SK-N-SH treated with all-trans-retinoic acid at 6 μM for 48 hours (cell line): ENCODE results near the gene HAUS6.

Experiments
- ARNTL ChIP-seq: fragments of 450-650 bp; formaldehyde crosslinking; IDR thresholded peaks from 2 replicates; pipeline ENCODE4 v1.5.0; 2020; ENCODE audit warnings: low read depth, mild to moderate bottlenecking, moderate library complexity, borderline replicate concordance
- CSDC2 ChIP-seq: fragments of 250-450 bp; sonication (Bioruptor Pico); IDR thresholded peaks from 2 replicates; pipeline ENCODE4 v1.5.0; 2020; ENCODE audit warnings: mild to moderate bottlenecking, moderate library complexity
- ESRRG ChIP-seq: fragments of 250-450 bp; sonication (Bioruptor Pico); IDR thresholded peaks from 2 replicates; pipeline ENCODE4 v1.6.1; 2021; ENCODE audit warnings: mild to moderate bottlenecking
- PPARA ChIP-seq: fragments of 250-450 bp; sonication (Bioruptor Pico); IDR thresholded peaks from 2 replicates; pipeline ENCODE4 v1.5.0; 2020; ENCODE audit warnings: mild to moderate bottlenecking, borderline replicate concordance
- SNAI2 ChIP-seq: fragments of 250-450 bp; sonication (Bioruptor Pico); IDR thresholded peaks from 2 replicates; pipeline ENCODE4 v1.5.0; 2020; ENCODE audit warnings: mild to moderate bottlenecking, moderate library complexity
- TCF4 ChIP-seq: fragments of 250-450 bp; sonication (Bioruptor Pico); IDR thresholded peaks from 2 replicates; pipeline ENCODE4 v1.8.0; 2021; ENCODE audit warnings: mild to moderate bottlenecking, moderate library complexity, borderline replicate concordance
- ZFP3 ChIP-seq: fragments of 250-450 bp; sonication (Bioruptor Pico); IDR thresholded peaks from 2 replicates; pipeline ENCODE4 v1.5.0; 2020; ENCODE audit warnings: mild to moderate bottlenecking, moderate library complexity
- ZFP30 ChIP-seq: fragments of 450-650 bp; formaldehyde crosslinking; IDR thresholded peaks from 2 replicates; pipeline ENCODE4 v1.5.0; 2022; ENCODE audit warnings: mild to moderate bottlenecking, moderate library complexity
- ZNF70 ChIP-seq: fragments of 450-650 bp; formaldehyde crosslinking; IDR thresholded peaks from 2 replicates; pipeline ENCODE4 v1.5.0; 2020; ENCODE audit warnings: mild to moderate bottlenecking, moderate library complexity
- TF ChIP-seq, protein P1 (sequence below): fragments of 250-450 bp; sonication (Bioruptor Pico); IDR thresholded peaks from 2 replicates; pipeline ENCODE4 v1.8.0; 2020; ENCODE audit warnings: mild to moderate bottlenecking, moderate library complexity, borderline replicate concordance

- TF ChIP-seq PPARA (CRISPR knock-in tag) (no peak), TCF4 (no peak), CSDC2 (CRISPR knock-in tag) (no peak), ZFP30 (CRISPR knock-in tag) (no peak), ZNF70 (CRISPR knock-in tag) (no peak), SNAI2 (CRISPR knock-in tag) (no peak), ZFP3 (no peak), ESRRG (CRISPR knock-in tag) (no peak), ARNTL (CRISPR knock-in tag) (no peak)
- TF ChIP-seq, protein P1, sequence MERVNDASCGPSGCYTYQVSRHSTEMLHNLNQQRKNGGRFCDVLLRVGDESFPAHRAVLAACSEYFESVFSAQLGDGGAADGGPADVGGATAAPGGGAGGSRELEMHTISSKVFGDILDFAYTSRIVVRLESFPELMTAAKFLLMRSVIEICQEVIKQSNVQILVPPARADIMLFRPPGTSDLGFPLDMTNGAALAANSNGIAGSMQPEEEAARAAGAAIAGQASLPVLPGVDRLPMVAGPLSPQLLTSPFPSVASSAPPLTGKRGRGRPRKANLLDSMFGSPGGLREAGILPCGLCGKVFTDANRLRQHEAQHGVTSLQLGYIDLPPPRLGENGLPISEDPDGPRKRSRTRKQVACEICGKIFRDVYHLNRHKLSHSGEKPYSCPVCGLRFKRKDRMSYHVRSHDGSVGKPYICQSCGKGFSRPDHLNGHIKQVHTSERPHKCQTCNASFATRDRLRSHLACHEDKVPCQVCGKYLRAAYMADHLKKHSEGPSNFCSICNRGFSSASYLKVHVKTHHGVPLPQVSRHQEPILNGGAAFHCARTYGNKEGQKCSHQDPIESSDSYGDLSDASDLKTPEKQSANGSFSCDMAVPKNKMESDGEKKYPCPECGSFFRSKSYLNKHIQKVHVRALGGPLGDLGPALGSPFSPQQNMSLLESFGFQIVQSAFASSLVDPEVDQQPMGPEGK (CRISPR knock-in tag) = no peak
Measured at GRCh38 chr9:19137282-19137681, 34.6 kb upstream of the HAUS6 start.
